Epithelial cell of prostate (primary cell): ENCODE measurements around the gene IPO5.
"Not testable (repeated sequence)": the region's sequence is repeated elsewhere in the genome, so short reads cannot be mapped to it uniquely, and the experiment has no call there.

Experiments used
- DNase-seq: peaks from one replicate; pipeline ENCODE4 v3.0.0-alpha.2; 2011; ENCODE audit warnings: low read depth, low spot score
- H3K27ac ChIP-seq: fragments of 450-650 bp; 2 replicates; pipeline ENCODE4 v1.5.1; 2017; ENCODE audit warnings: mild to moderate bottlenecking

Gene IPO5

DNA sequence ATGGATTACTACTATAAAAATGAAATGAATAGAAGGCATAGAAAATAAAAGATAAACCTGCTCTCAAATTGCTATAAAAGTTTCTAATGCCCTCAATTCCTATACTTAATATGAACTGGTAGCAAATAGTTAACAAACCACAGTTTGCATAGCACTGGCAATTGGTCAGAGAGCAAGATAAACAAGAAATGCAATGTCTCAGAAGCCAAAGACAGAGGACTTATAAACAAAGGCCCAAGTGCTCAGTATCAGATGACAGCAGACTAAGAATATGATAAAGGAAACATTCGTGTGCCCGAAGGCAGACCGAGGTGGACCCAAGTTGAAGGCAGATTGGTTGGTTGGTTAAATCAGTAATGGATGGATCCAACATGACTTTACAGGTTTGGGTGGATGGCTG is 50.6 kb downstream of the IPO5 start:
- H3K27ac ChIP-seq: no peak overlapping the region
- DNase-seq: no peak

DNA sequence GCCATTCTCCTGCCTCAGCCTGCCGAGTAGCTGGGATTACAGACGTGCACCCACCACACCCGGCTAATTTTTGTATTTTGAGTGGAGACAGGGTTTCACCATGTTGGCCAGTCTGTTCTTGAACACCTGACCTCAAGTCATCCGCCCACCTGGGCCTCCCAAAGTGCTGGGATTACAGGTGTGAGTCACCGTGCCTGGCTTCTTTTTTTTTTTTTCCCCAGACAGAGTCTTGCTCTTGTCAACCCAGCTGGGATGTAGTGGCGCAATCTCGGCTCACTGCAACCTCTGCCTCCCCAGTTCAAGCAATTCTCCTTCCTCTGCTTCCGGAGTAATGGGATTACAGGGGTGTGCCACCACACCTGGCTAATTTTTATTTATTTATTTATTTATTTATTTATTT is 51.5 kb downstream of the IPO5 start:
- not testable (repeated sequence) for H3K27ac ChIP-seq, DNase-seq

DNA sequence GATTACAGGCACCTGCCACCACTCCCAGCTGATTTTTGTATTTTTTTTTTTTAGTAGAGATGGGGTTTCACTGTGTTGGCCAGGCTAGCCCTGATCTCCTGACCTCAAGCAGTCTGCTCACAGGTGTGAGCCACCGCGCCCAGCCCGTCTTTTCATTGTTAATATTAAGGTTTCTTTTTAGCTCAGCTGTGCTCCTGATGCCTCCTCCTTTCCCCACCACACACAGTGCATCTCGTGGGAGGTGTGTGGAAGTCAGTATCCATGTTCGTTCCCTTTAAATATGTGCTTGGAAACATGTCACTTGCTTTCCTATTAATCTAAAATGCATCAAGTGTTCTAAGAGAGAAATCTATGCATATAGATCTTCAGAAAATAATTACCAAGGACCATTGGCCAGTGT is 53.5 kb downstream of the IPO5 start:
- no peak for DNase-seq
- no peak overlapping the region for H3K27ac ChIP-seq

DNA sequence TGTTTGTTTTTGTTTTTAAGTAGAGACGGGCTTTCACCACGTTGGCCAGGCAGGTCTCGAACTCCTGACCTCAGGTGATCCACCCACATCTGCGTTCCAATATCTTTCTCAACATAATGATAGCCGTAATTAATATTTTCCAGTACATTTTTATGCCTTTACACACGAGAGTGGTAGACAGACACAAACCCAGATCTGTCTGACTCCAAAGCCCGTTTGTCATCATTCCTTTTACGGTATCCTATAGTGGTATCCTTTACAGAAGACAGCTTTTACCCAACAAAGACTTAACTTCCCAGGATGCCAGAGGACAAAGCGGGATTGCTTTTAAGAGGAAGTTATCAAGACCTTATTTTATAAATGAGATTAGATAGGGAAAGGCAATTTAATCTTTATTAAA is 59.8 kb downstream of the IPO5 start:
- no peak overlapping the region for H3K27ac ChIP-seq
- DNase-seq: no peak

DNA sequence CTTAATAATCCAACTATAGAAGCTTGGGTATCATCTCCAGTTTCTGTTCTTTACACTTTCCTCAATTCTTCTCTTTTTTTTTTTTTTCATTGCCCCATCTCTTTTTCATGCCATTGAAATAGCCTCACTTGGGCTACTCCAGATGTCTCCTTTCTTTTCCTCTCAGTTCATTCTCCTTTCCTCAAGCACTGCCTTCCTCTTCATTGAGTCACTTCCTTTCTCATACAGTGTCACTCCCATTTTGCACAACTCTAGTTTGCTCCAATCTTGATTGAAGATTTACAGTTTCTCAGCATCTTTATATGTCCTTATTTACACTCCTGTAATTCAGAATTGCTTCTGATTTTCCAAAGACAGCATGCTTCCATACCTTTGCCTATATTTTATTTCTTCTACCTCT is 61.3 kb downstream of the IPO5 start:
- DNase-seq: no peak
- peak overlapping the region; percentile 54 for H3K27ac ChIP-seq

DNA sequence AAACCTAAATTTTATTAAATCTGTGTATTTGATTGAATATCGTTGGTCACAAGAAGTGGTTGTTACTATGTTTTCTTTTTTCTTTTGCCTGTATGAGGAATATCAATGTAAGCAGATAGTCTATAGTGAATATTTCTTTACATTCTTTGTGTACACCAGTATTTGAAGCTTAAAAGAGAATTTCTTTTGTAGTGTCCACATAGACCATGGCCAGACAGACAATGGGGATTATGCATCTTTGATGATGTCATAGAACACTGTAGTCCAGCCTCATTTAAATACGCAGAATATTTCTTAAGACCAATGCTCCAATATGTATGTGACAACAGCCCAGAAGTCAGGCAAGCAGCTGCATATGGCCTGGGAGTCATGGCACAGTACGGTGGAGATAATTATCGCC is 64.8 kb downstream of the IPO5 start:
- H3K27ac ChIP-seq: no peak overlapping the region
- DNase-seq: no peak

DNA sequence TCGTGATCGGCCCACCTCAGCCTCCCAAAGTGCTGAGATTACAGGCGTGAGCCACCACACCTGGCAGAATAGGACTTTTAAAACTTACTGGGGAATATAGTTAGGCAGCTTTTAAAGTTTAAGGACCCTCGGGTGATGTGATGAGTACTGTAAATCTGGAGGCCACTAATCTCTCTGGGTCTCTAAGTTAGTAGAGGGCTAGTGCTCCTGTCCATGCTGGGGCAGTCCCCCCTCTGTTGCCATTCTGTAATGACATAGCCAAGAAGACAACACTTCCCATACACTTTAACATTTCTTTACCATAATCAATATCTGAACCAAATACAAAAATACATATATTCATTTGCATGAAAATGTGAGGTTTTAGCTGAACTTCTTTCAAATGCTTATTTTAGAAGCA is 65.7 kb downstream of the IPO5 start:
- DNase-seq: no peak
- no peak overlapping the region for H3K27ac ChIP-seq

DNA sequence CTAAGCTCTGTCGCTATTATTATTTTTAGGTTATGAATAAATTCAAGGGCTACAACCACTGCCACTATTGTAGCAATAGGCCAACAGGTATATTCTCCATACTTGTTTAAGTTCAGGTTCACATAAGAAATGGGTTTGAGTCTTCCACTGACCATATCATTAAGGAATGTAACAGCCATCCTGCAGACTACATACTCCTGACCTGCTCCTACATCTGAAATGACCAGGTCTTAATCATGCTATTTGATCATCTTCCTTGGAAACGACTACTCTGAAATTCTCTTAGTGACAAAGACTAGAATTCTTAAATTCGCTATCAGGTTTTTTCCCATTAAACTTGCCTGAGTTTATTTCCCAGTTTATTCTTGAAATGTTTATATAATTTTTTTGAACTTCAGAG is 66.8 kb downstream of the IPO5 start:
- no peak for DNase-seq
- H3K27ac ChIP-seq: no peak overlapping the region

DNA sequence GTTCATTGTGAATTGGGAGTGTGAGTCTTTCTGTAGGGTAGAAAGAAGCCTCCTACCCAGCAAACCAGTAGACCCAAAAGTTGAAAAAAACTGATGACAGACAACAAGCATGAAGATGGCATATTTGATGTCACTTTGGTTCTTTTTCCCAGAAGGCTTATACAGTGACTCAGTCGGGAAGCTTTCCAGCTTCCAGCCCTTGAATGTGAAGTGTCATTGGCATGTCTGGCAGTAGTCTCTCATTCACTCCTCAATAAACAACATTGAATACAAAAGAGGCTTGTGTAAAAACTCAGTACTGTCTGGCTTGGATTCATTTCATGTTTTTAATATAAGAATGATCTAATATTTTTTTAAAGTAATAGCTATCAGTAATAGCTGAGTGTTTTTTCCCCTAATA is 68.7 kb downstream of the IPO5 start:
- no peak for DNase-seq
- H3K27ac ChIP-seq: no peak overlapping the region

DNA sequence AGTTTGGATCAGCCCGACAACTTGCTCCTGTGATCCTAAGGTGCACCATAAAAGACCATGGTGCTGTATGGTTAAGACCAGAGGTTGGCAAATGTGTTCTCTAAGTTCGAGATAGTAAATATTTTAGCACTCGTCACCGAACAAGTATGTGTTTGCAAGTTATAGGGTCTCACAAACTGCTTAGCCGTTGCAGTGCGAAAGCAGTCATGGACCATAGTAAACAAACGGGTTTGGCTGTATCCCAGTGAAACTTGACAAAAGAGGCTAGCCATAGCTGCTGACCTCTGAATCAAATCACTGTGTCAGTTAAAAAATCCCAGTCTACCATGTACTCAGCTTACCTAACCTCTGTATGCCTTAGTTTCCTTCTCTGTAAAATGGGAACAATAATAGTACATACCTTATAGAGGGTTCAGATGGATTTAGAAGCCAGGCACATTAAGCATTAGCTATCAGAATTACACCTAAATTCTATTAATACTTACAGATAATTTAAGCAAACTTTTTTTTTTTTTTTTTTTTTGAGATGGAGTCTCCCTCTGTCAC is 72.1 kb downstream of the IPO5 start:
- H3K27ac ChIP-seq: no peak overlapping the region
- no peak for DNase-seq

DNA sequence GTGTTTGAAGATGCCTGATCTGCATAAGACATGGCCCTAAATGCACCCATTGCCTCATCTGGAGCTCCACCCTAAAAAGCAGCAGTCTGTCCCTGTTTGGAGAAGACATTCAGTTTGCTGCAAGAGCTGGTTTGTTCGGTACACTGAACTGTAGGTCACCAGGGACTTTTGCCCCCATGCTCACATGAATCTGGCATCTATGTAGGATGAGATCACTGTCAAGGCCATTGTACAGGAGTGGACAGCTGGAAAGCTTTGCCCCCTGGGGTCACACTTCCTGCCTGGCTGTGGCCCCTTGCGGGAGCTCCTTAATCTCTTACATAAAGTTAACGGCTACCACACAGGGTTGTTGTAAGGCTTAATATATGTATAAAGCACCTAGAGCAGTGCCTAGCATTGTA is 73.0 kb downstream of the IPO5 start:
- no peak overlapping the region for H3K27ac ChIP-seq
- DNase-seq: no peak

DNA sequence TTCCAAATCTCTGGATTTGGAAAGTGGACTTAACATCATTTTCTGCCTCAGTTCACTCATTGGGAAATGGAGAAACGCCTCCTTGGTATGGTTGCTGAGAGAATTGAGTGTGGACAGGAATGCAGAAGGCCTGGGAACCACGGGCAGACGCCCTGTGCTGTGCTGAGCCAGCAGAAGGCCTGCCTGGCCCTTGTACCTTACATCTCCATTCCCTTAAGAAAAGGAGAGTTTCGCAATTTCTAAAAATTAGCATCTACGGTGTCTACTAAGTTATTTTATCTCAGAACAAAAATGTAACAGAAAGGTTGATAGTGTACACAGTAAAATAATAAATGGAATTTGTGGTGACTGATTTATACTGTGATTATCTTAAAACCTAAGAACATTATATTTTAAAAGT is 78.7 kb downstream of the IPO5 start:
- no peak for DNase-seq
- no peak overlapping the region for H3K27ac ChIP-seq

DNA sequence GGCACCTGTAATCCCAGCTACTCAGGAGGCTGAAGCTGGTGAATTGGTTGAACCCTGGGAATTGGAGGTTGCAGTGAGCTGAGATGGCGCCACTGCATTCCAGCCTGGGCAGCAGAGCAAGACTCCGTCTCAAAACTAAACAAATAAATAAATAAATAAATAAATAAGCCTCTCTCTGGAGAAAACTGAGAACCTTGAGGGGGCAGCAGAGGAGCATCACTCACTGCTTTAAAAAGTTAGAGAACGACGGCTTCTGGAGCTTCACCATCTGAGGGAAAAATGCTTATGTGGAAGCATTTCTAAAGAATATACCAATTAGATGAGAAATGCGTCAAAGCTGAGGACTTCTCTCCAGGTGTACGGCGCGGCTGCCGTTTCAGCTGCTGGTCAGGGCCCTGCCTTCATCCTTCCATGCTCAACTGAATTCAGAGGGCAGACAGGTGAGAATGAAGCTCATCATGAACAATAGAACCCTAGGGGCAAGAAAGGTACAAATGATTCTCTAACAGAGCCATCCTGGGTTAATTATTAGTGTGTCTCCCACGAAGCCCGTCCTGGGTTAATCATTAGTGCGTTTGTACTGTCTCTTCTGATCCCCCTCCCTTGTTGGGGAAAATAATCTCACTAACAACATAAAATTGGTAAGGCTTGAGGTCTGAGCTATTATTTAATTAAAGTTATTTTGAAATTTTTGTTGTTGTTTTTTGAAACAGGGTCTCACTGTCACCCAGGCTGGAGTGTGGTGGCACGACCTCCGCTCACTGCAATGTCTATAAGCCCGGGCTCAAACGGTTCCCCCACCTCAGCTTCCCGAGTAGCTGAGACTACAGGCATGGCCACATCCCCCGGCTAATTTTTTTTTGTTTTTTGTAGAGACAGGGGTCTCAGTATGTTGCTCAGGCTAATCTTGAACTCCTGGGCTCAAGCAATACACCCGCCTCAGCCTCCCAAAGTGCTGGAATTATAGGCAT is 80.1 kb downstream of the IPO5 start:
- H3K27ac ChIP-seq: no peak overlapping the region

DNA sequence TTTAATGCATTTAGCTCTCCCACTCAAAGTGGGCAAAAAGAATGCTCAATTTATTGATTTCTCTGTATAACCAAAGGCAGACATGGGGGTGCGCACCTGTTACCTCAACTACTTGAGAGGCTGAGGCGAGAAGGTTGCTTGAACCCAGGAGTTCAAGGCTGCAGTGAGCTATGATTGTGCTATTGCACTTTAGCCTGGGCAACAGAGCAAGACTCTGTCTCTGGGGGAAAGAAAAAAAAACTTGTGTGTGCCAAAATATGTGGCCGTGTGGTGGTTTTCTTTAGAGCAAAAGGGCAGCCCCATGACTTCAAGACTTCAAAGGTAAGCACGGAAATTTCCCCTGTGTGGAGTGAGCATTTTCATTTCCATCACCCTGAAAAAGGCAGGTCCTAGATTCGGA is 81.9 kb downstream of the IPO5 start:
- DNase-seq: no peak
- no peak overlapping the region for H3K27ac ChIP-seq

More for the DNA sequence above, 80.1 kb downstream of the IPO5 start:
- DNase-seq: no peak

DNA sequence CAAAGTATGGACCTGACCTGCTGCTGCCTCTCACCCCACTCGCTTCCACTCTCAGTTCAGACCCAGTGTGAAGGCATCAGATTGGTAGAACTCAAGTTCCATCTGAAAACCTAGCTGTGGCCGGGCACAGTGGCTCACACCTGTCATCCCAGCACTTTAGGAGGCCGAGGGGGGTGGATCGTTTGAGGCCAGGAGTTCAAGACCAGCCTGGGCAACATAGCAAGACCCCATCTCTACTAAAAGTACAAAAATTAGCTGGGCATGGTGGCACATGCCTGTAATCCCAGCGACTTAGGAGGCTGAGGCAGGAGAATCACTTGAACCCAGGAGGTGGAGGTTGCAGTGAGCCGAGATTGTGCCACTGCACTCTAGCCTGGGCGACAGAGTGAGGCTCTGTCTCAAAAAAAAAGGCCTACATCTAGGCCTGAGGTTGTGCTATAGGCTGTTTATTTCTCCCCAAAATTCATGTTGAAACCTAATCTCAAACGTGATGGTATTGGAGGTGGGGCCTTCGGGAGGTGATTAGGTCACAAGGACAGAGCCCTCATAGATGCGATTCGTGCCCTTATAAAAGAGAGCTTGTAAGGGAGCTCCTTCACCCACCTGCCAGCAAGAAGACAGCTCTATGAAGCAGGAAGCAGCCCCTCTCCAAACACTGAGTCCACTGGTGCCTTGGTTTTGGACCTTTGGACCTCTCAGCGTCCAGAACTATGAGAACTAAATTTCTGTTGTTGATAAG is 83.3 kb downstream of the IPO5 start:
- not testable (repeated sequence) for DNase-seq

DNA sequence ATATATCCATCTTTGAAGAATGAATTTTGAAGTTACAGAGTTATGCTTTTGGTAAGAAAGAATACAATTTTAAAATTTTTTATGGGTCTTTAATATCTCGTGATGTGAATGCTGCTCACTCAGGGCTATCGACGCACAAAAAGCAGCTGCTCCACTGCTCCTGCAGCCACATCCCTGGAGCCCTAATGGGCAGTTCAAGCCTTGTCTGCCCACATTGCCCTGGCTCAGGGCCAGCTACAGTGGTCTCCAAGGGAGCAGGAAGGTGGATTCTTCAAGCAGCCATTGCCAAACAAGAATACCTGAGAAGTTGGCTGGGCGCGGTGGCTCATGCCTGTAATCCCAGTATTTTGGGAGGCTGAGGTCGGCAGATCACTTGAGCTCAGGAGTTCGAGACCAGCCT is 85.8 kb downstream of the IPO5 start:
- DNase-seq: no peak
- no peak overlapping the region for H3K27ac ChIP-seq

More for the DNA sequence above, 83.3 kb downstream of the IPO5 start:
- H3K27ac ChIP-seq: not testable (repeated sequence)

DNA sequence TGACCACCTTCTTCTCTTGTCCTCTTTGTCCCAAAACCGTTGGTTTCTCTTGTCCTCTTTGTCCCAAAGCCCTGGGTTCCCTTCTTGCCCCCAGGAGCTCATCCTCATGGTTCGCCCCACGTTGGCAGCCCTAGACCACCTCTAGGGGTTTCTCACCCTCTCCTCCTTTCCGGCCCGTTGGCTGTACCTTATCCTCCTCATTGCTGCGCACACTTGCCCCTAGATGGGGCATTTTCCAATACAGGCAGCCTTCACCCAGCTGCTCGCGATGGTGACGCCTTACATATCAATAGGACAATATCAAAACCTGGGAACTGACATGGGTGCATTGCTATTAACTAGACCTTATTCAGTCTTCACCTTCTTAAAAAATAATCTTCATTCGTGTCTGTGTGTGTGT is 86.5 kb downstream of the IPO5 start:
- DNase-seq: no peak
- no peak overlapping the region for H3K27ac ChIP-seq

DNA sequence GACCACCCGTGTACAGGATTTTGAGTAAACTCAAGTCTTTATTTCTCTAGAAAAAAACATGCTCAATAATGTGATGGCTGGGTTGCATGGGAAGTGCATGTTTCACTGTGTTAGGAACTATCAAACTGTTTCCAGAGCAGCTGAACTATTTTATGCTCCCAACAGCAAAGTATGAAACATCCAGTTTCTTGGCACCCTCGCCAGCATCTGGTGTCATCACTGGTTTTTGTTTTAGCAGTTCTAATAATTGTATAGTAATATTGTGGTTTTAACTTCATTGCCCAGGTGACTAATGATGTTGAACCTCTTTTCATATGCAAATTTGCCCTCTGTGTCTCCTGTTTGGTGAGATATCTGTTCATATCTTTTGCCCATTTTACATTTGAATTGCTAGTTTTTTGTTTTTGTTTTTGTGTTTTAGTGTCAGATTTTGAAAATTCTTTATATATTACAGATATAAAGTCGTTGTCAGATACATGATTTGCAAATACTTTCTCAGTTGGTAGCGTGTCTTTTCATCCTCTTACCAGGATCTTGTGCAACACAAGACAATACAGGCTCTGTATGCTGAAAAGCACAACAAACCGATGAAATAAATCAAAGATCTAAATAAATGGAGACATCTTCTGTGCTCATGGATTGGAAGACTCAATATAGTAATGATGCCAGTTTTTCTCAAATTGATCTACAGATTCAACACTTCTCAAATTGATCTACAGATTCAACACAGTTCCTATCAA is 87.8 kb downstream of the IPO5 start:
- no peak overlapping the region for H3K27ac ChIP-seq
- no peak for DNase-seq

DNA sequence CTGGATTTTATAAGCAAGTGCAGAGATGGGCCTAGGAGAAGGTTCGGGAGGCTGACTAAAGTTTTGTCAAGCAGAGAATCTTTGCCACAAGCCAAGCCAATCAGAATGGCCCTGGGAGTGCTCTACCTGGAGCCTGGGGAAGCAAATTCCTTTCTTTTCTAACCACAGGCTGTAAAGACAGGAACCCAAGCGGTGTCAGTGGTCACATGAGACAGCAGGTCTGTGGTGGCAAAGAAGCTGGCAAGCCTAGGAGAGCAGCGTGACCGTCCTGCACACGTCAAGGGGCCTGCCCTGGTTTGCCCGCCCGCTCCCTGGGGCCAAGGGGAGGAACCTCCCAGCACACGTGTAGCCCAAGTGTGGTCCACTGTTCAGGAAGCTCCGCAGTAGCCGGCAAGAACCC is 90.8 kb downstream of the IPO5 start:
- no peak overlapping the region for H3K27ac ChIP-seq
- DNase-seq: peak; percentile 49

DNA sequence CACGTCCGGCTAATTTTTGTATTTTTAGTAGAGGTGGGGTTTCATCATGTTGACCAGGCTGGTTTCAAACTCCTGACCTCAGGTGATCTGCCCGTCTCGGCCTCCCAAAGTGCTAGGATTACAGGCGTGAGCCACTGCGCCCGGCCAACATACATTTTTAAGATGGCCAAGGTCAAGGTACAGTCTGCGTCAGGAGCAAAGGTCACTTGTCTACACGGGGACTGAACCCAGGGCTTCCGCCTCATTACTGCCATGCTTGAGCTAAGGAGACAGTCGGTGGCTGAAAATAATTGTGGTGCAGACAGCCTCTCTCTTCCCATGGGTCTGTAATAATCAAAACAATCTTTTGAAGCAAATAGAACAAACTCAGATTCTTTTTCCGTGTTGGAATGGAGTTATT is 94.3 kb downstream of the IPO5 start:
- not testable (repeated sequence) for DNase-seq, H3K27ac ChIP-seq

DNA sequence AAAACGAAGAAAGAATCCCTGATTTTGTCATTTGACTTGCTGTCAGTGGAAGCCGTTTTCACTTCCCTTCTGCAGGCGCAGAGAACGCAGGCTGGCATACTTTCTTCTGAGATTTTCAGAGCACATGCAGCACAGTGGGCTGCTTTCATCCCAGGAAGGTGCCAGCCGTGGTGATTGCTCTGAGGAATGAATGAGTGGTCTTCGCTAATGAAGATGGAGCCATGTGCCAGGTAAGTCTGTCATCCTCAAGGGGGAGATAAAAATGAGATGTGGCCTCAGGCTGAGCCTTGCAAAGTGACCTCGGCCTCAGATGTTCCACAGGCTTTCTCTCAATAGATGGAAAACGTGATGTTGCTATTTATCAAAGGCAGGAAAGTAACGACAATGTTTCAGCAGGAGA is 94.8 kb downstream of the IPO5 start:
- DNase-seq: no peak
- no peak overlapping the region for H3K27ac ChIP-seq
